Activated CD8-positive, alpha-beta T cell treated with anti-CD3 and anti-CD28 coated beads, Interleukin-2, amount 10 ng/mL, durations not matched to agents 7 days and 5 days (primary cell): Measurements from ENCODE around the gene IPO9. TPM values are rescaled to one million over a fixed set of nuclear protein-coding genes. Genes with fewer than 3 reads are reported as not detected.

Experiments
- ATAC-seq: fragments of 150-1000 bp; cut with Tn5 transposase; one replicate; pipeline ENCODE4 v1.10.0; 2021; ENCODE audit warnings: moderate library complexity
- CTCF ChIA-PET: fragments of 350-600 bp; sonication (Branson Sonifier 250); formaldehyde crosslinking; loops from one replicate; lab custom pipeline; 2021; ENCODE audit warnings: antibody characterized with exemption; lab: Charles Lee
- POLR2A ChIA-PET: fragments of 350-600 bp; sonication (Branson Sonifier 250); formaldehyde crosslinking; loops from one replicate; lab custom pipeline; 2021; ENCODE audit warnings: antibody characterized with exemption; lab: Charles Lee
- DNase-seq: peaks from one replicate; pipeline ENCODE4 v3.0.0-alpha.2; 2020
- H3K27ac Mint-ChIP-seq: one replicate; pipeline ENCODE4 v1.8.0; 2021; ENCODE audit warnings: mild to moderate bottlenecking, mixed read lengths
- H3K27me3 Mint-ChIP-seq: one replicate; pipeline ENCODE4 v1.8.0; 2021; ENCODE audit warnings: low read depth, mixed read lengths
- H3K36me3 Mint-ChIP-seq: one replicate; pipeline ENCODE4 v1.8.0; 2021; ENCODE audit warnings: low read depth, mixed read lengths
- H3K4me1 Mint-ChIP-seq: one replicate; pipeline ENCODE4 v1.8.0; 2021; ENCODE audit warnings: low read depth, mixed read lengths
- H3K4me3 Mint-ChIP-seq: one replicate; pipeline ENCODE4 v1.8.0; 2021; ENCODE audit warnings: mild to moderate bottlenecking, mixed read lengths
- H3K9me3 Mint-ChIP-seq: one replicate; pipeline ENCODE4 v1.8.0; 2022; ENCODE audit warnings: mixed read lengths; ENCODE audit not compliant: insufficient read depth
- total RNA-seq, 2 experiments: library from RNA; stranded (reverse); gene quantifications; one replicate each; pipeline ENCODE4 v1.2.3, GENCODE V29; 2021

The IPO9 gene
- total RNA-seq, 2 experiments from 2014 or later, result 55.3 to 58.1 TPM

GRCh38 chr1:201912832-201913231 lies 83.9 kb downstream of the IPO9 start:
- ChIA-PET POLR2A (no interaction called here), CTCF (interaction anchor here (2.9 kb wide), 1 partner anchor 17 kb away, joined by 13 read pairs; no protein-coding TSS in a partner anchor)
- Mint-ChIP-seq H3K4me1 (peaks cover 2% of the 10 kb centered on the region), H3K27ac (no peak overlapping the region), H3K4me3 (no peak overlapping the region), H3K36me3 (no peaks in the 10 kb centered on the region), H3K27me3 (peaks cover 29% of the 10 kb centered on the region), H3K9me3 (no peaks in the 10 kb centered on the region)
- DNase-seq (no peak), ATAC-seq (no peak)

DNA sequence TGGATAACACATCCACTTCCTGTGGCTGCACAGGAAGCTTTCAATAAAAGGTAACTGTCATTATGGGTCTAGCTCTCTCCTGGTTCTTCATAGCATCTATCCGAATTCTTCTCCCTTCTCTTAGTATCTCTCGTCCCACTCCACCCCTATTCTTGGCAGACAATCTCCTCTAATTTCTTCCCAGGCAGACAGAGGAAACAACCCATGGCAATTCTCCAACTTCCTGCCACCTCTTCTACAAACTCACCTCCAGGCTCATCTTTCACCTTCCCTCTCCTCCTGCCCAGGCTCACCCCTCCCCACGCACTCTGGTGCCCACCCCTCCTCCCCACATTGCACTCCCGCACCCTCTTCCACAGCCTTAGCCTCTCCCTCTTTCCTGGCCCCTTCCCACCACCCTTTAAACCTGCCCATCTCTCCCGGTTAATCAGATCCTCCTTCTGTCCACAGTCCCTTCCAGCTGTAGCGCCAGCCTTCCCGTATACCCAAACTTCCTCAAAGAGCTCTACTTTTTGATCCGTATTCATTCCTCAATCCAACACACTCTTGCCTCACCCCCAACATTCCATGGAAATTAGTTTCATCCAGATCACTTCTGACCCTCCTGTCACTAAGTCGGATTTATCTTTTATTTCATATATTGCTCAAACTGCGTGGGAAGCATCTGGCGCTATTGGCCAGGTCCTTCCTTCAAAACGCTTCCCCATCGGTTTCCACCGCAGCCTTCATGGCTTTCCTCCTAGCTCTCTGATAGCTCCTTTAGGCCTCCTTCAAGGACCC lies 85.7 kb downstream of the IPO9 start:
- Mint-ChIP-seq H3K27me3 (peaks cover 31% of the 10 kb centered on the region), H3K9me3 (no peaks in the 10 kb centered on the region), H3K36me3 (no peaks in the 10 kb centered on the region), H3K27ac (no peak overlapping the region), H3K4me1 (peaks cover 2% of the 10 kb centered on the region), H3K4me3 (no peak overlapping the region)
- ChIA-PET CTCF (interaction anchor here (1.1 to 1.3 kb wide), 2 partner anchors 18 to 25 kb away, joined by 3 to 6 read pairs; no protein-coding TSS in a partner anchor), POLR2A (interaction anchor here (0.7 kb wide), 1 partner anchor 27 kb away, joined by 3 read pairs; no protein-coding TSS in a partner anchor)
- ATAC-seq (no peak), DNase-seq (no peak)

DNA sequence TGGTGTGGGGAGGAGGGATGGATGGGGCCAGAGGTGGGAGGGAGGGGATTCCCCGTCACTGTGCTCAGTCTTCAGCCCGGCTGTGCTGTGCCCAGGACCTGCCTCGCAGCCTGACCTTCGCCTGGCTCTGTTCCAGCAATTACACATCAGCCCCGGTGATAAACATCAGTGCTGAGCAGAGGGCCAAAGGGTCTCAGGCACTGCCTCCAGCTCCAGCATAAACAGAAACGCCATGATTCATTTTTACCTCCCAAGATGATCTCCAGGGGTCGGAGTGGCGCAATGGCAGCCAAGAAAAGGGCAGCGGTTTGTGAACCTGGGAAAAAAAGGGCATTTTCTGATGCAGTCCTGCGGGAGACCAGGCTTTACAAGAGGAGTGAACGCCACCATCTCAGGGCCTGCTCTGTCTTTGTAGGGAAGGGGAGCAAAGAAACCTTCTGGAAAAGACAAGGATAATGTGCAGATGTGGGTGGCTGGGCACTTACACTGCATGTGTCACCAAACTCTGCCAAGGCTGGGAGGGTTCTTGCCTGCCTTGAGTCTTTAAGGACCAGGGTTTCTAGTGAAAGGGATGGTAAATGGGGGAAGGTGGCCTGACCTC lies 87.8 kb downstream of the IPO9 start:
- DNase-seq (no peak), ATAC-seq (no peak)
- peaks cover 2% of the 10 kb centered on the region for H3K4me1 Mint-ChIP-seq
- H3K4me3 Mint-ChIP-seq, result no peak overlapping the region
- CTCF ChIA-PET, result interaction anchor here (3.1 kb wide), 1 partner anchor 21 kb away, joined by 13 read pairs; no protein-coding TSS in a partner anchor
- no peak overlapping the region for H3K27ac Mint-ChIP-seq
- no peaks in the 10 kb centered on the region for H3K9me3 Mint-ChIP-seq
- peaks cover 20% of the 10 kb centered on the region for H3K27me3 Mint-ChIP-seq
- POLR2A ChIA-PET, result no interaction called here
- H3K36me3 Mint-ChIP-seq, result no peaks in the 10 kb centered on the region

GRCh38 chr1:201917362-201918033 lies 88.5 kb downstream of the IPO9 start:
- Mint-ChIP-seq H3K36me3 (no peaks in the 10 kb centered on the region), H3K27ac (no peak overlapping the region), H3K4me3 (no peak overlapping the region), H3K27me3 (peaks cover 20% of the 10 kb centered on the region), H3K4me1 (peaks cover 2% of the 10 kb centered on the region), H3K9me3 (no peaks in the 10 kb centered on the region)
- ATAC-seq (no peak), DNase-seq (no peak)
- ChIA-PET CTCF (interaction anchor here (3.1 kb wide), 1 partner anchor 21 kb away, joined by 13 read pairs; no protein-coding TSS in a partner anchor), POLR2A (no interaction called here)

- no peak overlapping the region for H3K4me3 Mint-ChIP-seq
- no peaks in the 10 kb centered on the region for H3K36me3 Mint-ChIP-seq
- H3K27ac Mint-ChIP-seq, result no peak overlapping the region
- H3K4me1 Mint-ChIP-seq, result peaks cover 2% of the 10 kb centered on the region
- DNase-seq (no peak), ATAC-seq (no peak)
- peaks cover 20% of the 10 kb centered on the region for H3K27me3 Mint-ChIP-seq
- POLR2A ChIA-PET, result no interaction called here
- no peaks in the 10 kb centered on the region for H3K9me3 Mint-ChIP-seq
- CTCF ChIA-PET, result interaction anchor here (3.1 kb wide), 1 partner anchor 22 kb away, joined by 13 read pairs; no protein-coding TSS in a partner anchor
Observed at GRCh38 chr1:201918343-201918742, 89.4 kb downstream of the IPO9 start.

- no peaks in the 10 kb centered on the region for H3K9me3 Mint-ChIP-seq
- no peak overlapping the region for H3K4me3 Mint-ChIP-seq
- POLR2A ChIA-PET, result no interaction called here
- DNase-seq (no peak), ATAC-seq (no peak)
- H3K27me3 Mint-ChIP-seq, result peaks cover 16% of the 10 kb centered on the region
- no peaks in the 10 kb centered on the region for H3K36me3 Mint-ChIP-seq
- no peaks in the 10 kb centered on the region for H3K4me1 Mint-ChIP-seq
- CTCF ChIA-PET, result no interaction called here
- H3K27ac Mint-ChIP-seq, result no peak overlapping the region
Observed at GRCh38 chr1:201921952-201922558, 93.1 kb downstream of the IPO9 start.

DNA sequence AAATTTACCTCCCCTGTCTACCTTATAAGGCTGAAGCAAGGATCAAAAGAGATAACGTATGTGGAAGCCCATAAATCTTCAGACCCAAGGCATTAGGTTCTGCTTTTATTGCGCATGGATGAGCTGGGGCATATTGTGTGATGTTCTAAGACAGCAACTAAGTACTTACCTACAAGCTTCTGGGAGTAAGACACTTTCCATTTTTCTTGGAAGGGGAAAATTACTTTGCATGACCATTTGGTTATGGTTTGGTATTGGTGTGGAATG lies 96.3 kb downstream of the IPO9 start:
- POLR2A ChIA-PET, result no interaction called here

DNA sequence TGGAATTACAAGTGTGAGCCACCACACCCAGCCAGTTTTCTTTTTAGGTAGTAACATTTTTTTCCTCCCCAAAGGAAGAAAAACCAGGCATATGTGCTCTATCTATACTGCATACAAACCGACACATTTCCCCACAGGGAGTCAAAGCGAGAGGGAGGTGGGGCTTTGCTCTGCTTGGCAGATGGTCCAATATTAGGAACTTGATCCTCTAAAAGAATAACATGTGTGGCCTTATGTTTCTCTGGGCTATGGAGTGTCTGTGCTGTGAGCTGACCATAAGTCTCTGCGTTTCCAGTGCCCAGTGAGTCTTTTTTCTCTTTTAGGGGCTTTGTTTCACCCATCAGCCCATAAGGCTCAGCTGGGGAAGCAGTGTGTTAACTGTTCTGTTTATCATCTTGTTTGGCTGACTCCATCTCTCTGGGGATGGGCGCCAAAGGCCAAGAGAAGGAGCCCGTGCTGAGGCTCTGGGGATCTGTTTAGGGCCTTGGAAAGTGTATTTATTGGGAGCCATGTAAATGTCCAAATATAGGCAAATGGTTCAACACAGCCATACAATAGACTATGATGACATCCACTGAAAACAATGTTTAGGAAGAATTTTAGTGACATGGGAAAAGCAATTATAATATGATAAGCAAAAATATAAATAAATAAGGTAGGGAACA lies 97.2 kb downstream of the IPO9 start:
- no peaks in the 10 kb centered on the region for H3K9me3 Mint-ChIP-seq
- no peak for DNase-seq
- no peaks in the 10 kb centered on the region for H3K36me3 Mint-ChIP-seq
- CTCF ChIA-PET, result no interaction called here
- no peaks in the 10 kb centered on the region for H3K4me1 Mint-ChIP-seq
- peaks cover 16% of the 10 kb centered on the region for H3K27me3 Mint-ChIP-seq
- POLR2A ChIA-PET, result interaction anchor here (0.6 kb wide), 1 partner anchor 1256 kb away, joined by 3 read pairs; no protein-coding TSS in a partner anchor
- H3K27ac Mint-ChIP-seq, result no peak overlapping the region
- ATAC-seq, result no peak
- H3K4me3 Mint-ChIP-seq, result no peak overlapping the region

More for the DNA sequence above, 96.3 kb downstream of the IPO9 start:
- ATAC-seq (no peak), DNase-seq (no peak)
- CTCF ChIA-PET, result interaction anchor here (1.2 to 1.4 kb wide), 2 partner anchors 29 to 48 kb away, joined by 3 to 6 read pairs; no protein-coding TSS in a partner anchor
- no peaks in the 10 kb centered on the region for H3K36me3 Mint-ChIP-seq
- peaks cover 16% of the 10 kb centered on the region for H3K27me3 Mint-ChIP-seq
- H3K4me1 Mint-ChIP-seq, result no peaks in the 10 kb centered on the region
- no peaks in the 10 kb centered on the region for H3K9me3 Mint-ChIP-seq
- no peak overlapping the region for H3K4me3 Mint-ChIP-seq
- no peak overlapping the region for H3K27ac Mint-ChIP-seq

DNA sequence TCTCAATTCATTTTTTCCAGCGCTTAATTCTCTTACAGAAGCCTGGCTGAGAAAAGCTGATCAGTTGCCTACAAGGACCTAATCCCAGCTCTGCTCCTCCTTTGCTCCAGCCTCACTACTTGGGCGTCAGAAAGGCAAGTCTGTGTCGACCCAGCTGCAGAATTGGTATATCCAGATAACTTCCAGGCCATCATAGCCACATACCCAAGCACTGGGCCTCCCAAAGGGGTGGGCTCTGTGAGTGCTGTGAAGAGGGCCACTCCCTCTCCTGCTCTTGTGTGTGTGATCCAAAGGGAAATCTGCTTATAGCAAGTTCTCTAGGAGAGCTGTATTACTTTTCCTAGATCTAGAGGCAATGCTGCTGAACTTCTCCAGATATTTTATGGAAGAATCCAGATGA lies 99.3 kb downstream of the IPO9 start:
- CTCF ChIA-PET, result interaction anchor here (0.9 to 1.6 kb wide), 3 partner anchors 32 to 71 kb away, joined by 3 to 5 read pairs (median 3); no protein-coding TSS in a partner anchor

GRCh38 chr1:201930137-201930536 lies 101.2 kb downstream of the IPO9 start:
- no peak overlapping the region for H3K4me3 Mint-ChIP-seq
- CTCF ChIA-PET, result no interaction called here
- no peaks in the 10 kb centered on the region for H3K4me1 Mint-ChIP-seq
- DNase-seq (no peak), ATAC-seq (no peak)
- H3K27ac Mint-ChIP-seq, result no peak overlapping the region
- H3K9me3 Mint-ChIP-seq, result no peaks in the 10 kb centered on the region
- peaks cover 29% of the 10 kb centered on the region for H3K27me3 Mint-ChIP-seq
- H3K36me3 Mint-ChIP-seq, result no peaks in the 10 kb centered on the region
- POLR2A ChIA-PET, result no interaction called here

More for the DNA sequence above, 99.3 kb downstream of the IPO9 start:
- Mint-ChIP-seq H3K27ac (no peak overlapping the region), H3K27me3 (peaks cover 19% of the 10 kb centered on the region), H3K4me3 (no peak overlapping the region), H3K4me1 (no peaks in the 10 kb centered on the region), H3K36me3 (no peaks in the 10 kb centered on the region), H3K9me3 (no peaks in the 10 kb centered on the region)
- ATAC-seq (no peak), DNase-seq (no peak)
- POLR2A ChIA-PET, result no interaction called here

DNA sequence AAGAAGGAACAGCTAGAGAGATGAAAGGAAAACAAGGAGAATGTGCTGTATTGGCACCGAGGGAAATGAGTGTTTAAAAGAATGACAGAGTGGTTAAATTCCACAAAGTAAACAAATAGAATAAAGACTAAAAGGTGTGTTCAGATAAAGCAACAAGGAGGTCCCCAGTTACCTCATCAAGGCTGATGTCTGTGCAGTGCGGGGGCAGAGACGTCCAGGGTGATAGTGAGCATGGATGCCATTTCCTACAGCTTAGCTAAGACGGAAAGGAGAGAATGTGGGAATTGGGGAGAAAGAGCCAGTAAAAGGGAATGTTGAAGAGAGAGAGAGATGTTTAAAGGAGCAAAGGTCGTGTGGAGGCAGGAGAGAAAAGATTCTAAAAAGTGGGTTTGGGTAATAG lies 101.8 kb downstream of the IPO9 start:
- no peaks in the 10 kb centered on the region for H3K9me3 Mint-ChIP-seq
- ATAC-seq, result no peak
- peaks cover 25% of the 10 kb centered on the region for H3K27me3 Mint-ChIP-seq
- ChIA-PET POLR2A (no interaction called here), CTCF (no interaction called here)
- H3K4me3 Mint-ChIP-seq, result no peak overlapping the region
- no peak for DNase-seq
- H3K4me1 Mint-ChIP-seq, result no peaks in the 10 kb centered on the region
- no peaks in the 10 kb centered on the region for H3K36me3 Mint-ChIP-seq
- H3K27ac Mint-ChIP-seq, result no peak overlapping the region
